K562 (cell line): ENCODE measurements around the gene TUBD1. TPM values are rescaled to one million over a fixed set of nuclear protein-coding genes. Genes with fewer than 3 reads are reported as not detected.

Experiments used
- BHLHE40 ChIP-seq: IDR thresholded peaks from 2 replicates; pipeline ENCODE4 v1.6.1; 2011; ENCODE audit warnings: low read length, improper control_type of control experiment
- BRF1 ChIP-seq: IDR thresholded peaks from 3 replicates; pipeline ENCODE4 v1.6.1; 2011; ENCODE audit warnings: borderline replicate concordance, mild to moderate bottlenecking; ENCODE audit not compliant: insufficient read length; ENCODE audit errors: extremely low read depth
- COPS2 ChIP-seq: fragments of 450-650 bp; conservative IDR thresholded peaks from 2 replicates; pipeline ENCODE4 v1.6.1; 2016; ENCODE audit warnings: mild to moderate bottlenecking, moderate library complexity
- ETS2 ChIP-seq: IDR thresholded peaks from 2 replicates; pipeline ENCODE4 v1.6.1; 2016; ENCODE audit warnings: borderline replicate concordance, missing genetic modification characterization, mild to moderate bottlenecking, moderate library complexity, missing compliant biosample characterization; ENCODE audit not compliant: poor library complexity, severe bottlenecking
- ETV6 ChIP-seq, 3 experiments: fragments of 150-350 bp in 1 of 3; sonication (generic) in 1 of 3; formaldehyde crosslinking in 1 of 3; IDR thresholded peaks; 2 replicates each; pipeline versions ENCODE4 v1.6.1 to v1.8.0; 2014 to 2022; ENCODE audit warnings: borderline replicate concordance in 2 of 3, low read depth in 2 of 3, antibody characterized with exemption in 1 of 3, low read length in 1 of 3, mild to moderate bottlenecking in 1 of 3, missing genetic modification reagents in 1 of 3
- GATAD2B ChIP-seq: fragments of 450-650 bp; IDR thresholded peaks from 2 replicates; pipeline ENCODE4 v1.6.1; 2017; ENCODE audit warnings: mild to moderate bottlenecking, borderline replicate concordance
- HMGXB4 ChIP-seq: sonication (generic); formaldehyde crosslinking; IDR thresholded peaks from 2 replicates; pipeline ENCODE4 v1.8.1; 2023; ENCODE audit warnings: mild to moderate bottlenecking, missing genetic modification reagents
- HNRNPH1 ChIP-seq: fragments of 200-400 bp; formaldehyde crosslinking; optimal IDR thresholded peaks from 2 replicates; pipeline ENCODE3; 2017; ENCODE audit warnings: low read depth, mild to moderate bottlenecking, low read length, moderate library complexity
- MED1 ChIP-seq: sonication (generic); formaldehyde crosslinking; IDR thresholded peaks from 2 replicates; pipeline ENCODE4 v1.8.1; 2023; ENCODE audit warnings: missing genetic modification reagents, borderline replicate concordance
- MTF1 ChIP-seq: fragments of 250-450 bp; sonication (Bioruptor Pico); IDR thresholded peaks from 2 replicates; pipeline ENCODE4 v1.9.0; 2021; ENCODE audit warnings: moderate library complexity, mild to moderate bottlenecking, inconsistent platforms, borderline replicate concordance
- NONO ChIP-seq, 2 experiments: fragments of 200-400 bp in 1 of 2; fragments of 450-650 bp in 1 of 2; formaldehyde crosslinking in 1 of 2; IDR thresholded peaks; 2 replicates each; pipeline ENCODE4 v1.6.1; 2017; ENCODE audit warnings: low read depth in 2 of 2, mild to moderate bottlenecking in 2 of 2, moderate library complexity in 2 of 2, low read length in 1 of 2
- PURB ChIP-seq: sonication (generic); formaldehyde crosslinking; IDR thresholded peaks from 2 replicates; pipeline ENCODE4 v1.9.0; 2021; ENCODE audit warnings: low read depth, mild to moderate bottlenecking, missing genetic modification reagents
- RBM14 ChIP-seq: fragments of 200-400 bp; formaldehyde crosslinking; IDR thresholded peaks from 2 replicates; pipeline ENCODE4 v1.6.1; 2018; ENCODE audit warnings: low read depth, mild to moderate bottlenecking, low read length, moderate library complexity, borderline replicate concordance; ENCODE audit not compliant: insufficient read depth
- TEAD1 ChIP-seq, 2 experiments: fragments of 450-650 bp in 1 of 2; sonication (generic) in 1 of 2; formaldehyde crosslinking; IDR thresholded peaks; 2 replicates each; pipeline versions ENCODE4 v1.4.0 to v1.8.0; 2020 to 2022; ENCODE audit warnings: mild to moderate bottlenecking in 2 of 2, missing genetic modification reagents in 1 of 2
- ZNF140 ChIP-seq: fragments of 250-450 bp; sonication (Bioruptor Pico); IDR thresholded peaks from 2 replicates; pipeline ENCODE4 v1.8.0; 2021; ENCODE audit warnings: moderate library complexity, mild to moderate bottlenecking, inconsistent platforms
- ZNF24 ChIP-seq: fragments of 450-650 bp; IDR thresholded peaks from 2 replicates; pipeline ENCODE4 v1.6.1; 2016
- ZNF253 ChIP-seq: fragments of 250-450 bp; sonication (Bioruptor Pico); conservative IDR thresholded peaks from 2 replicates; pipeline ENCODE4 v1.6.1; 2021; ENCODE audit warnings: mild to moderate bottlenecking
- ZNF274 ChIP-seq: IDR thresholded peaks from 2 replicates; pipeline ENCODE4 v1.6.1; 2011; ENCODE audit warnings: low read depth, mild to moderate bottlenecking, low read length, moderate library complexity, borderline replicate concordance
- ZNF507 ChIP-seq: conservative IDR thresholded peaks from 2 replicates; pipeline ENCODE4 v1.6.1; 2017; ENCODE audit warnings: missing genetic modification characterization, missing compliant biosample characterization
- ZNF707 ChIP-seq: fragments of 250-450 bp; sonication (Bioruptor Pico); conservative IDR thresholded peaks from 2 replicates; pipeline ENCODE4 v1.8.0; 2022; ENCODE audit warnings: inconsistent platforms, mild to moderate bottlenecking, moderate library complexity
- ZNF778 ChIP-seq: fragments of 450-650 bp; formaldehyde crosslinking; IDR thresholded peaks from 2 replicates; pipeline ENCODE4 v1.4.0; 2020; ENCODE audit warnings: mild to moderate bottlenecking, moderate library complexity
- polyA plus RNA-seq, 8 experiments: library from polyadenylated mRNA; depleted of rRNA in 4 of 8; stranded (reverse) in 5 of 8; unstranded in 3 of 8; fragments of >200 nt; fragmentation: Nextera tagmentation in 2 of 8; fragmentation: Illumina TruSeq in 1 of 8; extraction: Ambion mirVana in 2 of 8; extraction: Trizol in 1 of 8; gene quantifications; 2 replicates each; pipeline versions ENCODE4 v1.2.1 to v1.2.3, GENCODE V29; 2011 to 2014; ENCODE audit warnings: inconsistent platforms in 1 of 8, missing spikeins in 1 of 8
- total RNA-seq, 7 experiments: library from RNA; depleted of rRNA in 6 of 7; stranded (reverse); fragments of >200 nt in 6 of 7; fragmentation: Illumina TruSeq in 2 of 7; extraction: Trizol in 2 of 7; gene quantifications; 2 replicates each; pipeline versions ENCODE4 v1.2.1 to v1.2.3, GENCODE V29; 2011 to 2021; ENCODE audit warnings: low replicate concordance in 1 of 7
- TF ChIP-seq, protein P1 (sequence below): sonication (generic); formaldehyde crosslinking; IDR thresholded peaks from 2 replicates; pipeline ENCODE4 v1.4.0; 2020; ENCODE audit warnings: mild to moderate bottlenecking, missing genetic modification reagents
- TF ChIP-seq, protein P2 (sequence below): fragments of 450-650 bp; IDR thresholded peaks from 2 replicates; pipeline ENCODE4 v1.6.1; 2016; ENCODE audit warnings: missing biosample characterization, missing genetic modification characterization

The TUBD1 gene
- total and polyA plus RNA-seq, 9 of the 15 experiments (the other 6 are each of a cell fraction or from before 2014, with no cell fraction given), result 10.8 to 35.3 (median 17.9) TPM

DNA sequence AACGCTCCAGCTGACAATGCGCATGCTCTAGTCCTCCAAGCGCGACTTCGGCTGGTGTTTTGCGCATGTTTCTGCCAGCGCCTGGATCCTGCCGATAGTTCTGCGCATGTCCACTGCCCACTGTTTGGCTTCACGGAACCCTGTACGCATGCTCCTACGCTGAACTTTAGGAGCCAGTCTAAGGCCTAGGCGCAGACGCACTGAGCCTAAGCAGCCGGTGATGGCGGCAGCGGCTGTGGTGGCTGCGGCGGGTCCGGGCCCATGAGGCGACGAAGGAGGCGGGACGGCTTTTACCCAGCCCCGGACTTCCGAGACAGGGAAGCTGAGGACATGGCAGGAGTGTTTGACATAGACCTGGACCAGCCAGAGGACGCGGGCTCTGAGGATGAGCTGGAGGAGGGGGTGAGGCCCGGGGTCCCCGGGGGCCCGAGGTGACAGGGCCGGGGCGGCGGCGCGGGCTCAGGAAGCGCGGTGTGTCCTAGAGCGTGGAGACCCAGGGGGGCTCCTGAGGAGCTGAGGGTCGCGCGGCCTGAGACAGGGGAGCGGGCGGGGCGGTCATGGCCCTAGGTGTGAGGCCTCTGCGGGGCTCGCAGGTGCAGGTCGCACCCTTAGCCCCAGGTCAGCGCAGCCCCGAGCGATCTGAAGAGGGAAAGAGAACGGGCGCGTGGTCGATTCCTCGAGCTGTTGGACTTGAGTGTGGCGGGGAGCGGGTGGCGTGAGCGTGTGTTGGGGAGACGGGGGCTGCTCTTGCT, at the start of gene TUBD1, which contains the start of gene RPS6KB1 (continued):
- TF ChIP-seq ETV6 (IDR thresholded peaks at IDR 0.05; ENCODE audit: borderline replicate concordance in 1 of 2, low read depth in 2 of 2, low read length in 1 of 2) (no peak), ETV6 (CRISPR knock-in tag; IDR thresholded peaks at IDR 0.05; ENCODE audit: borderline replicate concordance) (0 out of 2 replicates have a peak, but pooled peaks have one; percentile 68), PURB (CRISPR knock-in tag) (no peak), NONO (IDR thresholded peaks at IDR 0.05; ENCODE audit: low read depth in 2 of 2, low read length in 1 of 2) (peak in 1 of 2 experiments; percentile 57; a peak in 2 of 4 replicates), BHLHE40 (no peak), ZNF140 (CRISPR knock-in tag) (no peak), ZNF24 (no peak), ETS2 (tag) (no peak), RBM14 (no peak), ZNF707 (no peak), MTF1 (CRISPR knock-in tag) (no peak), TEAD1 (CRISPR knock-in tag; IDR thresholded peaks at IDR 0.05) (peak in 1 of 2 experiments; percentile 79; a peak in 2 of 4 replicates), COPS2 (no peak), ZNF507 (tag) (no peak), MED1 (CRISPR knock-in tag) (no peak), ZNF253 (CRISPR knock-in tag) (no peak), ZNF274 (no peak), HMGXB4 (CRISPR knock-in tag) (peak; percentile 38; the same call in 1 of the 2 replicates), ZNF778 (no peak), BRF1 (no peak), HNRNPH1 (no peak), GATAD2B (no peak)
- TF ChIP-seq, protein P1, sequence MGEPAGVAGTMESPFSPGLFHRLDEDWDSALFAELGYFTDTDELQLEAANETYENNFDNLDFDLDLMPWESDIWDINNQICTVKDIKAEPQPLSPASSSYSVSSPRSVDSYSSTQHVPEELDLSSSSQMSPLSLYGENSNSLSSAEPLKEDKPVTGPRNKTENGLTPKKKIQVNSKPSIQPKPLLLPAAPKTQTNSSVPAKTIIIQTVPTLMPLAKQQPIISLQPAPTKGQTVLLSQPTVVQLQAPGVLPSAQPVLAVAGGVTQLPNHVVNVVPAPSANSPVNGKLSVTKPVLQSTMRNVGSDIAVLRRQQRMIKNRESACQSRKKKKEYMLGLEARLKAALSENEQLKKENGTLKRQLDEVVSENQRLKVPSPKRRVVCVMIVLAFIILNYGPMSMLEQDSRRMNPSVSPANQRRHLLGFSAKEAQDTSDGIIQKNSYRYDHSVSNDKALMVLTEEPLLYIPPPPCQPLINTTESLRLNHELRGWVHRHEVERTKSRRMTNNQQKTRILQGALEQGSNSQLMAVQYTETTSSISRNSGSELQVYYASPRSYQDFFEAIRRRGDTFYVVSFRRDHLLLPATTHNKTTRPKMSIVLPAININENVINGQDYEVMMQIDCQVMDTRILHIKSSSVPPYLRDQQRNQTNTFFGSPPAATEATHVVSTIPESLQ, result 0 out of 2 replicates have a peak, but pooled peaks have one; percentile 78
- TF ChIP-seq, protein P2, sequence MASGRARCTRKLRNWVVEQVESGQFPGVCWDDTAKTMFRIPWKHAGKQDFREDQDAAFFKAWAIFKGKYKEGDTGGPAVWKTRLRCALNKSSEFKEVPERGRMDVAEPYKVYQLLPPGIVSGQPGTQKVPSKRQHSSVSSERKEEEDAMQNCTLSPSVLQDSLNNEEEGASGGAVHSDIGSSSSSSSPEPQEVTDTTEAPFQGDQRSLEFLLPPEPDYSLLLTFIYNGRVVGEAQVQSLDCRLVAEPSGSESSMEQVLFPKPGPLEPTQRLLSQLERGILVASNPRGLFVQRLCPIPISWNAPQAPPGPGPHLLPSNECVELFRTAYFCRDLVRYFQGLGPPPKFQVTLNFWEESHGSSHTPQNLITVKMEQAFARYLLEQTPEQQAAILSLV (tag), result no peak
